Measurements from ENCODE around the gene CRYZL1.

DNA sequence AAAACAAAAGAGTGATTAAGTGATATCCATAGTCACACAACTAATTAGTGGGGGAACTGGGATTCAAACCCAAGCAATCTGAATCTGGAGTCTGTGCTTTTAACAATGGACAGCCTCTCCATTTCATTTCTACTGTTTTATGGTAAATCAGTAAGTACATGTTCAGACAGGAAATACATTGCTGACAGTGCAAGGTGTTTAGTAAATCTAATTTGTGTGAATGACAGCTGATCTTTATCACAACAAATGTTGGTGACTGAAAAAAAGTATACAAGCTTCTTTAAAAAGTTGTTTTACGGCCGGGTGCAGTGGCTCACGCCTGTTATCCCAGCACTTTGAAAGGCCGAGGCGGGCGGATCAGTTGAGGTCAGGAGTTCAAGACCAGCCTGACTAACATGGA lies 73.6 kb downstream of the CRYZL1 start:
- TF ChIP-seq, protein P1, sequence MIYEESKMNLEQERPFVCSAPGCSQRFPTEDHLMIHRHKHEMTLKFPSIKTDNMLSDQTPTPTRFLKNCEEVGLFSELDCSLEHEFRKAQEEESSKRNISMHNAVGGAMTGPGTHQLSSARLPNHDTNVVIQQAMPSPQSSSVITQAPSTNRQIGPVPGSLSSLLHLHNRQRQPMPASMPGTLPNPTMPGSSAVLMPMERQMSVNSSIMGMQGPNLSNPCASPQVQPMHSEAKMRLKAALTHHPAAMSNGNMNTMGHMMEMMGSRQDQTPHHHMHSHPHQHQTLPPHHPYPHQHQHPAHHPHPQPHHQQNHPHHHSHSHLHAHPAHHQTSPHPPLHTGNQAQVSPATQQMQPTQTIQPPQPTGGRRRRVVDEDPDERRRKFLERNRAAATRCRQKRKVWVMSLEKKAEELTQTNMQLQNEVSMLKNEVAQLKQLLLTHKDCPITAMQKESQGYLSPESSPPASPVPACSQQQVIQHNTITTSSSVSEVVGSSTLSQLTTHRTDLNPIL (CRISPR knock-in tag; IDR thresholded peaks at IDR 0.05; ENCODE audit: low read depth): no peak
- TF ChIP-seq, protein P2, sequence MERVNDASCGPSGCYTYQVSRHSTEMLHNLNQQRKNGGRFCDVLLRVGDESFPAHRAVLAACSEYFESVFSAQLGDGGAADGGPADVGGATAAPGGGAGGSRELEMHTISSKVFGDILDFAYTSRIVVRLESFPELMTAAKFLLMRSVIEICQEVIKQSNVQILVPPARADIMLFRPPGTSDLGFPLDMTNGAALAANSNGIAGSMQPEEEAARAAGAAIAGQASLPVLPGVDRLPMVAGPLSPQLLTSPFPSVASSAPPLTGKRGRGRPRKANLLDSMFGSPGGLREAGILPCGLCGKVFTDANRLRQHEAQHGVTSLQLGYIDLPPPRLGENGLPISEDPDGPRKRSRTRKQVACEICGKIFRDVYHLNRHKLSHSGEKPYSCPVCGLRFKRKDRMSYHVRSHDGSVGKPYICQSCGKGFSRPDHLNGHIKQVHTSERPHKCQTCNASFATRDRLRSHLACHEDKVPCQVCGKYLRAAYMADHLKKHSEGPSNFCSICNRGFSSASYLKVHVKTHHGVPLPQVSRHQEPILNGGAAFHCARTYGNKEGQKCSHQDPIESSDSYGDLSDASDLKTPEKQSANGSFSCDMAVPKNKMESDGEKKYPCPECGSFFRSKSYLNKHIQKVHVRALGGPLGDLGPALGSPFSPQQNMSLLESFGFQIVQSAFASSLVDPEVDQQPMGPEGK (CRISPR knock-in tag; IDR thresholded peaks at IDR 0.05; ENCODE audit: borderline replicate concordance): no peak
- TF ChIP-seq ZNF70 (CRISPR knock-in tag; IDR thresholded peaks at IDR 0.05) (no peak), TCF4 (CRISPR knock-in tag; IDR thresholded peaks at IDR 0.05; ENCODE audit: borderline replicate concordance) (no peak), ARNTL (CRISPR knock-in tag; IDR thresholded peaks at IDR 0.05; ENCODE audit: borderline replicate concordance, low read depth) (no peak), SNAI2 (CRISPR knock-in tag; IDR thresholded peaks at IDR 0.05) (no peak), ZFP3 (CRISPR knock-in tag; IDR thresholded peaks at IDR 0.05) (no peak), RARB (CRISPR knock-in tag; IDR thresholded peaks at IDR 0.05) (no peak)
- TF ChIP-seq, protein P3, sequence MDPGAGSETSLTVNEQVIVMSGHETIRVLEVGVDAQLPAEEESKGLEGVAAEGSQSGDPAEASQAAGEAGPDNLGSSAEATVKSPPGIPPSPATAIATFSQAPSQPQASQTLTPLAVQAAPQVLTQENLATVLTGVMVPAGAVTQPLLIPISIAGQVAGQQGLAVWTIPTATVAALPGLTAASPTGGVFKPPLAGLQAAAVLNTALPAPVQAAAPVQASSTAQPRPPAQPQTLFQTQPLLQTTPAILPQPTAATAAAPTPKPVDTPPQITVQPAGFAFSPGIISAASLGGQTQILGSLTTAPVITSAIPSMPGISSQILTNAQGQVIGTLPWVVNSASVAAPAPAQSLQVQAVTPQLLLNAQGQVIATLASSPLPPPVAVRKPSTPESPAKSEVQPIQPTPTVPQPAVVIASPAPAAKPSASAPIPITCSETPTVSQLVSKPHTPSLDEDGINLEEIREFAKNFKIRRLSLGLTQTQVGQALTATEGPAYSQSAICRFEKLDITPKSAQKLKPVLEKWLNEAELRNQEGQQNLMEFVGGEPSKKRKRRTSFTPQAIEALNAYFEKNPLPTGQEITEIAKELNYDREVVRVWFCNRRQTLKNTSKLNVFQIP (CRISPR knock-in tag; IDR thresholded peaks at IDR 0.05; ENCODE audit: borderline replicate concordance, low read depth): no peak
